BJ (cell line): ENCODE data around the gene SZT2. TPM values are rescaled to one million over a fixed set of nuclear protein-coding genes. Genes with fewer than 3 reads are reported as not detected.
"Not testable (repeated sequence)": the region's sequence is repeated elsewhere in the genome, so short reads cannot be mapped to it uniquely, and the experiment has no call there.

Experiments
- CTCF ChIA-PET: fragments of 350-600 bp; formaldehyde crosslinking; extraction: SDS; loops from one replicate; lab custom pipeline; 2021; ENCODE audit warnings: antibody characterized with exemption, inconsistent platforms; lab: Yijun Ruan, JAX
- POLR2A ChIA-PET: fragments of 300-600 bp; sonication (Branson Sonifier 250); formaldehyde crosslinking; extraction: SDS; loops from one replicate; lab custom pipeline; 2021; ENCODE audit warnings: antibody characterized with exemption; lab: Charles Lee
- DNase-seq: peaks from one replicate; pipeline ENCODE4 v3.0.0-alpha.2; 2011; ENCODE audit warnings: low read depth
- H3K27me3 ChIP-seq: 2 replicates; pipeline ENCODE4 v1.6.0; 2011; ENCODE audit warnings: low read length; ENCODE audit not compliant: control insufficient read depth, insufficient read depth
- H3K36me3 ChIP-seq: 2 replicates; pipeline ENCODE4 v1.5.1; 2011; ENCODE audit warnings: low read length; ENCODE audit not compliant: control insufficient read depth, insufficient read depth
- H3K4me3 ChIP-seq: 2 replicates; pipeline ENCODE4 v1.5.1; 2011; ENCODE audit warnings: low read depth, mild to moderate bottlenecking, control low read depth, low read length
- CTCF ChIP-seq: IDR thresholded peaks from 2 replicates; pipeline ENCODE4 v1.5.1; 2011; ENCODE audit warnings: low read depth, mild to moderate bottlenecking, control low read depth, inconsistent platforms, low read length, moderate library complexity; ENCODE audit not compliant: insufficient read depth
- polyA plus RNA-seq: library from polyadenylated mRNA; depleted of rRNA; stranded (reverse); fragments of >200 nt; gene quantifications from 2 replicates; pipeline ENCODE4 v1.2.3, GENCODE V29; 2011

Gene SZT2
- polyA plus RNA-seq, 1 experiment: 12.1 TPM

- CTCF ChIA-PET: interaction anchor here (1.0 kb wide), 1 partner anchor 8 kb away, joined by 3 read pairs; no protein-coding TSS in a partner anchor
- Histone ChIP-seq H3K36me3 (no peaks in the 10 kb centered on the region), H3K27me3 (no peaks in the 10 kb centered on the region), H3K4me3 (no peak overlapping the region)
- TF ChIP-seq CTCF: no peak
- POLR2A ChIA-PET: no interaction called here
- DNase-seq: no peak
Observed at GRCh38 chr1:43469932-43470331, 80.2 kb downstream of the SZT2 start.

GRCh38 chr1:43472087-43472462 is 82.4 kb downstream of the SZT2 start:
- no peak for DNase-seq
- no peak overlapping the region for H3K4me3 ChIP-seq
- POLR2A ChIA-PET: interaction anchor here (1.5 kb wide), 1 partner anchor 178 kb away, joined by 3 read pairs; the partner anchor contains the start of gene KDM4A
- no peak for TF ChIP-seq CTCF
- CTCF ChIA-PET: interaction anchor here (0.8 kb wide), 1 partner anchor 20 kb away, joined by 3 read pairs; no protein-coding TSS in a partner anchor
- no peaks in the 10 kb centered on the region for H3K36me3 ChIP-seq
- H3K27me3 ChIP-seq: no peaks in the 10 kb centered on the region

- ChIA-PET POLR2A (interaction anchor here (1.5 kb wide), 1 partner anchor 178 kb away, joined by 3 read pairs; the partner anchor contains the start of gene KDM4A), CTCF (interaction anchor here (0.6 to 1.0 kb wide), 2 partner anchors 9 to 189 kb away, joined by 3 to 4 read pairs; no protein-coding TSS in a partner anchor)
- not testable (repeated sequence) for H3K27me3 ChIP-seq, H3K36me3 ChIP-seq, H3K4me3 ChIP-seq
- peak; percentile 88 for DNase-seq
Observed at GRCh38 chr1:43472463-43473151, 82.9 kb downstream of the SZT2 start.

GRCh38 chr1:43473463-43473862 is 83.8 kb downstream of the SZT2 start:
- no peaks in the 10 kb centered on the region for H3K36me3 ChIP-seq
- ChIA-PET POLR2A (interaction anchor here (0.7 kb wide), 1 partner anchor 1137 kb away, joined by 9 read pairs; no protein-coding TSS in a partner anchor), CTCF (interaction anchor here (1.0 kb wide), 1 partner anchor 10 kb away, joined by 4 read pairs; no protein-coding TSS in a partner anchor)
- TF ChIP-seq CTCF: no peak
- H3K27me3 ChIP-seq: no peaks in the 10 kb centered on the region
- no peak for DNase-seq
- H3K4me3 ChIP-seq: no peak overlapping the region

GRCh38 chr1:43475611-43476401 is 86.1 kb downstream of the SZT2 start:
- CTCF ChIA-PET: interaction anchor here (0.7 to 1.0 kb wide), 3 partner anchors 54 to 561 kb away, joined by 3 read pairs; no protein-coding TSS in a partner anchor
- POLR2A ChIA-PET, H3K36me3 ChIP-seq, DNase-seq, H3K27me3 ChIP-seq, H3K4me3 ChIP-seq: not testable (repeated sequence)

- CTCF ChIA-PET: no interaction called here
- DNase-seq: no peak
- POLR2A ChIA-PET: no interaction called here
- Histone ChIP-seq H3K36me3 (no peaks in the 10 kb centered on the region), H3K27me3 (no peaks in the 10 kb centered on the region), H3K4me3 (no peak overlapping the region)
- TF ChIP-seq CTCF: no peak
Observed at GRCh38 chr1:43477716-43478115, 88.0 kb downstream of the SZT2 start.
